GM12875 (cell line): Measurements from ENCODE around the gene ROMO1.
"Not testable (repeated sequence)": the region's sequence is repeated elsewhere in the genome, so short reads cannot be mapped to it uniquely, and the experiment has no call there.

Experiments used
- H3K4me3 ChIP-seq: one replicate; pipeline ENCODE4 v1.5.1; 2011; ENCODE audit warnings: low read depth, low read length, control low read depth
- TF ChIP-seq, protein P1 (sequence below): IDR thresholded peaks from 2 replicates; pipeline ENCODE4 v1.5.1; 2011; ENCODE audit warnings: low read depth, mild to moderate bottlenecking, control low read depth, inconsistent platforms, low read length, moderate library complexity, borderline replicate concordance; ENCODE audit not compliant: insufficient read depth

The ROMO1 gene

DNA sequence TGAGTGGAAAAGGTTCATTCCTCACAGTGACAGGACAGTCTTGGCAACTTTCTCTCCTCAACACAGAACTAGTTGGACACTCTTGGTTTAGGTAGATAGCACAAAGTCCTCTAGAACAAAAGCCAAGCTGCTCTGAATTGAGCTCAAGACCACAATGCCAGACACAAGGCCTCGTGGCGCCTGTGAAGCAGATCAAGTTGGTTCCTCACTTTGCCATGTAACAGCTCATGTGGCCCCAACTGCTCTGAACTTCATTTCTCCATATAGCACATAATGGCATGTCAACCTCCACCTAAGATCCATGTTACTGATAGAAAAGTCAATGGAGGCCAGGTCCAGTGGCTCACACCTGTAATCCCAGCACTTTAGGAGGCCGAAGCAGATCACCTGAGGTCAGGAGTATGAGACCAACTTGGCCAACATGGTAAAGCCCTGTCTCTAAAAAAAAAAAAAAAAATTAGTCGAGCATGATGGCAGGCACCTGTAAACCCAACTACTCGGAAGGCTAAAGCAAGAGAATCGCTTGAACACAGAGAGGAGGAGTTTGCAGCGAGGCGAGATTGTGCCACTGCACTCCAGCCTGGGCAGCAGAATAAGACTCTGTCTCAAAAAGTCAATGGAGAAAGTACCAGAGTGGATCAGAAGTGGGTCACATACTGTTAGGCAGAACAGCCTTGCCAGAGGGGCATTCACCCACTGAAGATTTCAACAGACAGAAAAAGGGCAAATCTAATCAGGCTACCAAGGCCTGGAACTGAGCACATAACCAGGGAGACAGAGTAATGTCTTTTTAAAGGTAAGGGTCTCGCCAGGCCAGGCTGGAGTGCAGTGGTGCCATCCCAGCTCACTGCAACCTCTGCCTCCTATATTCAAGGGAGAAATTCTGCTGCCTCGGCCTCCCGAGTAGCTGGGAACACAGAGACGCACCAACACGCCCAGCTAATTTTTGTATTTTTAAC is 21.2 kb downstream of the ROMO1 start:
- no peak overlapping the region for H3K4me3 ChIP-seq
- TF ChIP-seq, protein P1, sequence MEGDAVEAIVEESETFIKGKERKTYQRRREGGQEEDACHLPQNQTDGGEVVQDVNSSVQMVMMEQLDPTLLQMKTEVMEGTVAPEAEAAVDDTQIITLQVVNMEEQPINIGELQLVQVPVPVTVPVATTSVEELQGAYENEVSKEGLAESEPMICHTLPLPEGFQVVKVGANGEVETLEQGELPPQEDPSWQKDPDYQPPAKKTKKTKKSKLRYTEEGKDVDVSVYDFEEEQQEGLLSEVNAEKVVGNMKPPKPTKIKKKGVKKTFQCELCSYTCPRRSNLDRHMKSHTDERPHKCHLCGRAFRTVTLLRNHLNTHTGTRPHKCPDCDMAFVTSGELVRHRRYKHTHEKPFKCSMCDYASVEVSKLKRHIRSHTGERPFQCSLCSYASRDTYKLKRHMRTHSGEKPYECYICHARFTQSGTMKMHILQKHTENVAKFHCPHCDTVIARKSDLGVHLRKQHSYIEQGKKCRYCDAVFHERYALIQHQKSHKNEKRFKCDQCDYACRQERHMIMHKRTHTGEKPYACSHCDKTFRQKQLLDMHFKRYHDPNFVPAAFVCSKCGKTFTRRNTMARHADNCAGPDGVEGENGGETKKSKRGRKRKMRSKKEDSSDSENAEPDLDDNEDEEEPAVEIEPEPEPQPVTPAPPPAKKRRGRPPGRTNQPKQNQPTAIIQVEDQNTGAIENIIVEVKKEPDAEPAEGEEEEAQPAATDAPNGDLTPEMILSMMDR = no peak

GRCh38 chr20:35721219-35721618 is 22.0 kb downstream of the ROMO1 start:
- TF ChIP-seq, protein P1 = no peak
- H3K4me3 ChIP-seq = no peak overlapping the region

DNA sequence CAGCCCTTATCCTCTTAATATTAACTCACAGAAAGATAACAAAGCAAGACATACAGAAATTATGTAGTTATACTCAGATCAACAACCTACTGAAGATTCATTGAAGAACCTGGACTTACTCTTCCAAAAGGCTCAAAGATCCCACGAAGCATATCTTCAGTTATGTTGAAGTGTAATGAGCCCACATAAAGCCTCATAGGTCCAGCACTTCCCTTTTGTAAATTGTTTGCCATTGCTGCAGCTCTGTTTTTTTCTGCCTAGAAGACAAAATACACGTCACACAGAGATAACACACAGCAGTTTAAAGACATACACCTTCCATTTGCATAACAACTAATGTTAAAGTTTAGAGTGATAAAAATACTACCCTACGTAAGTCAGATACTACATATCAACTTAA is 22.4 kb downstream of the ROMO1 start:
- H3K4me3 ChIP-seq = no peak overlapping the region
- TF ChIP-seq, protein P1 = no peak

GRCh38 chr20:35723275-35723639 is 24.1 kb downstream of the ROMO1 start:
- H3K4me3 ChIP-seq = not testable (repeated sequence)

DNA sequence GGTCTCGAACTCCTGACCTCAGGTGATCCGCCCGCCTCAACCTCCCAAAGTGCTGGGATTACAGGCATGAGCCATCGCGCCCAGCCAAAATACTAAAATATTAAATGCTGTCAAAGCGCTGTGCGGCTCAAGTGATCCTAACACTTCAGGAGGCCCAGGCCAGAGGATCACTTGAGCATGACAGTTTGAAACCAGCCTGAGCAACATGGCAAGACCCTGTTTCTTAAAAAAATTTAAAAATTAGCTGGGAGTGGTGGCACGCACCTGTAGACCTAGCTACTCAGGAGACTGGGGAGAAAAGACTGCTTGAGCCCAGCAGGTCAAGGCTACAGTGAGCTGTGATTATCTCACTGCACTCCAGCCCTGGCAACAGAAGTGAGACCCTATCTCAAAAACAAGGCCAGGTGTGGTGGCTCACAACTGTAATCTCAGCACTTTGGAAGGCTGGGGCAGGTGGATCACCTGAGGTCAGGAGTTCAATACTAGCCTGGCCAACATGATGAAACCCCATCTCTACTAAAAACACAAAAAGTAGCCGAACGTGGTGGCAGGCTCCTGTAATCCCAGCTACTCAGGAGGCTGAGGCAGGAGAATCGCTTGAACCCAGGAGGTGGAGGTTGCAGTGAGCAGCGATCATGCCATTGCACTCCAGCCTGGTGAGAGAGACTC is 24.6 kb downstream of the ROMO1 start:
- not testable (repeated sequence) for H3K4me3 ChIP-seq

DNA sequence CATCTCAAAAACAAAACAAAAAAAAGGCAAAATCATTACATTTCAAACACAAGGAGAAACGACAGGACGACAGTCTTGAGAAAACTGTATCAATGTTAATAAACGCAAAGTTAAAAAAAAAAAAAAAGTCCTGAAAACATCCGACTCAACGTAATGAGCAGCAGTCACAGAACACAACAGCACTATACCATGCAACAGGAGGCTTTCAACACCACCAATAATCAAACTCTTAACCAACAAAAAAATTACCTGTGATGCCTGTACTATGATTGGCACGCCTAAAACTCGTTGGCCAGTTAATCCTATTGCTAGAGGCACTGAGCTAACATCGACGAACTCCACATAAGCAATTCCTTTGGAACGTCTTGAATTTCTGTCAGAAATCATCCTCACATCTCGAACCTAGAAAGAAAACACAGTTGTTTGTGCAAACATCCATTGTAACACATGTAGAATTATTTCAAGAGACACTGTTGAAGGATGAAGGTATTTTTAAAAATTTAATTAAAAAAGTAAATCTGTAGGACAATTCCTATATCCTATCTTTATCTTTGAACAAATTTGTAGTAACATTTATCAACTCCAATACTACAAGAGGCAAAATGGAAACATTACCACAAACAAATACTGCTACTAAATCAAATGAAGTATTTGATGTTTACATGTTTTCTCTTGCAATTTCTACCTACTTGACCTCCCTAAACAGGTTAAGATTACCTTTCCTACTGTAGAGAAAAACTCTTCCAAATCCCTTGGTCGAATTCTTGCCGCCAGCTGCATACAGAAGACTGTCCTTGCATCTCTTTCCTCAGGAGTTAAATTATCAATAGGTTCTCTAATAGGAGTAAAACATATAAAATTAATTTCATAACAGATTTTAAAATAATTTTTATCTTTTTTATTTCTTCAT is 25.4 kb downstream of the ROMO1 start:
- TF ChIP-seq, protein P1 = no peak
- H3K4me3 ChIP-seq = no peak overlapping the region

- TF ChIP-seq, protein P1 = no peak
- no peak overlapping the region for H3K4me3 ChIP-seq
Observed at GRCh38 chr20:35726842-35727711, 27.9 kb downstream of the ROMO1 start.
